LNCaP clone FGC (cell line): ENCODE data around the gene VASH1.

Source experiments
- DNase-seq: peaks from one replicate; pipeline ENCODE4 v3.0.0-alpha.2; 2011; ENCODE audit warnings: low read depth
- H3K4me3 ChIP-seq: 2 replicates; pipeline ENCODE4 v1.5.1; 2011; ENCODE audit warnings: mild to moderate bottlenecking, low read depth, low read length, control low read depth
- CTCF ChIP-seq: IDR thresholded peaks from 2 replicates; pipeline ENCODE4 v1.5.1; 2012; ENCODE audit warnings: mild to moderate bottlenecking; ENCODE audit not compliant: control insufficient read depth, insufficient read depth; ENCODE audit errors: extremely low read depth

Gene VASH1

GRCh38 chr14:76808990-76809389, 47.7 kb downstream of the VASH1 start:
- no peak overlapping the region for H3K4me3 ChIP-seq
- no peak for TF ChIP-seq CTCF
- no peak for DNase-seq

DNA sequence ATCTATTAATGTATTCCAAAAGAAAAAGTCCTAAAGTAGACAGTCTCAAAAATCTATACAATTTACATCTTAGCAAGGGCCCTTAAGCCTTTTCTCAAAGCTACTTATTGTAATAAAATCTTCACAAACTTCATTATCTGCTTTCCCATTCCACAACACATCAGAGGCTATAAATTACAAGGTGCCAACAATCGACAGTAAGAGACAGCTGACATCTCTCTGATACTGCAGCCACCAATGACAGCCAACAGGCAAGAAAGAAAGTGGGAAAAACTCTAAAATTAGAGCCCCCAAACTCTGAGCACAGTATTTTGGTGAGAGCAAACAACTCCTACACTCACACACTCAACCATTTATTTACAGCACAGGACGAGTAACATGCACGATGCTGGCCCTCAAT, 49.3 kb downstream of the VASH1 start:
- H3K4me3 ChIP-seq = peak overlapping the region; percentile 1; the same call in 1 of the 2 replicates
- no peak for TF ChIP-seq CTCF
- no peak for DNase-seq

- peak overlapping the region; percentile 85 for H3K4me3 ChIP-seq
- TF ChIP-seq CTCF = peak; percentile 70
- DNase-seq = peak; percentile 8
These were observed 49.7 kb downstream of the VASH1 start for GRCh38 chr14:76810953-76811400.

DNA sequence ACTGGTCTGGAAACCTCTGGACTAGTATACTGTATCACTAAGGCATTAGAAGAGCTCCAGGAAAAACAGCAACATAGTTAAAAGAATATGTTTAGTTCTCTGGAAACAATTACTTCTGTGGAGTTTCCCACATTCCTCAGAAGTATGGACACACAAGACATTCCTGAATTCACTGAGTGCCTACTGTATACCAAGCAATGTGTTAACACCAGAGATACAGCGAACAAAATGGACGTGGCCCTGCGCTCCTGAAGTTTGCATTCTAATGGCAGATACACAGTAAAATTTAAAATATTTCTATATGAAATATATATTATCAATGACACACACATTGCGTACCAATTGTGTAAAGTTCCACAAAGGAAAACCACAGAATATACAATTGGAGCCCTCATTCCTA, 50.3 kb downstream of the VASH1 start:
- DNase-seq = no peak
- peak overlapping the region; percentile 85 for H3K4me3 ChIP-seq

DNA sequence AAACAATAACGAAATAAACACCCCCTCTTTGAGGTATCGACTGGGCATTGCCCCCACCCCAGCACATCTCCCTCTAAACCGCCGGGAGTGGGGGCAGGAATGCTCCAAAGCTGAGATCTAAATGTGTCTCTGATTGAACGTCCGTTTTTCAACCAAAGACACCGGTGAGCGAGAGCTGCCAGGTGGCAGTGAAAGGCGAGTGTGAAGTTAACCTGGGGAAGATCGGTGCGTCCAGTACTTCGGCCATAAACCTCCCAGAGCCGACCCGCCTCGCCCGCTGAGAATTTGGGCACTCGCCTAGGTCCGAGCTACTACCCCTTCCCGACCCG, 50.8 kb downstream of the VASH1 start:
- no peak for DNase-seq

More for the DNA sequence above, 50.3 kb downstream of the VASH1 start:
- TF ChIP-seq CTCF = no peak

GRCh38 chr14:76812422-76813383, 51.4 kb downstream of the VASH1 start, which contains the start of gene ANGEL1:
ANGEL1 (minus strand) TSS chr14:76812882; CDS start chr14:76812827, 55 bp downstream.
- peak within 1 kb of the TSS; percentile 85 for H3K4me3 ChIP-seq
- DNase-seq = peak; percentile 90
- TF ChIP-seq CTCF = no peak

More for the DNA sequence above, 50.8 kb downstream of the VASH1 start:
- peak overlapping the region; percentile 85 for H3K4me3 ChIP-seq
- TF ChIP-seq CTCF = no peak
